Measurements from ENCODE around the gene HOXD9. TPM values are rescaled to one million over a fixed set of nuclear protein-coding genes. Genes with fewer than 3 reads are reported as not detected.

The HOXD9 gene
- polyA plus RNA-seq, 1 of the 3 experiments (the other 2 are of a cell fraction): 4.8 TPM

- Histone ChIP-seq H4K20me1 (ENCODE audit: insufficient read depth) (no peaks in the 10 kb centered on the region), H3K4me1 (ENCODE audit: control insufficient read depth in 1 of 2, insufficient read depth in 2 of 2, low read depth in 1 of 2, low read length in 1 of 2) (peaks cover 0 to 8% of the 10 kb centered on the region in 2 experiments; a peak in 2 of 4 replicates), H3F3A (replicated peaks; ENCODE audit: insufficient read depth) (no peaks in the 10 kb centered on the region), H3K9me2 (no peaks in the 10 kb centered on the region), H3K4me3 (ENCODE audit: low read depth in 2 of 2, low read length in 1 of 2) (no peak overlapping the region), H3K36me3 (replicated peaks in 1 of 2; ENCODE audit: control insufficient read depth in 1 of 2, insufficient read depth in 2 of 2, low read length in 1 of 2) (peaks cover 0 to 9% of the 10 kb centered on the region in 2 experiments), H3K27ac (ENCODE audit: low read depth in 2 of 2, low read length in 1 of 2) (no peak overlapping the region; a peak in 1 of 4 replicates), H3K79me2 (ENCODE audit: insufficient read depth) (no peaks in the 10 kb centered on the region), H3K9me3 (no peaks in the 10 kb centered on the region), H3K9ac (no peak overlapping the region), H3K4me2 (no peak overlapping the region), H2AFZ (ENCODE audit: low read depth) (no peak overlapping the region), H3K27me3 (ENCODE audit: insufficient read depth) (no peaks in the 10 kb centered on the region)
- TF ChIP-seq TCF12 (IDR thresholded peaks at IDR 0.05) (no peak), FOSL2 (IDR thresholded peaks at IDR 0.05; ENCODE audit: borderline replicate concordance, low read depth) (no peak), TAF1 (IDR thresholded peaks at IDR 0.05; ENCODE audit: borderline replicate concordance, low read depth, low read length) (no peak), CHD2 (IDR thresholded peaks at IDR 0.05; ENCODE audit: low read length, partially characterized antibody) (no peak), MXI1 (IDR thresholded peaks at IDR 0.05; ENCODE audit: low read depth, low read length) (no peak), CTCF (IDR thresholded peaks at IDR 0.05) (no peak), RFX5 (IDR thresholded peaks at IDR 0.05; ENCODE audit: low read length) (no peak), EP300 (IDR thresholded peaks at IDR 0.05; ENCODE audit: borderline replicate concordance in 1 of 2, low read depth in 1 of 2, low read length in 1 of 2) (no peak), FOXM1 (IDR thresholded peaks at IDR 0.05; ENCODE audit: low read depth) (no peak), RCOR1 (IDR thresholded peaks at IDR 0.05; ENCODE audit: low read length) (no peak), POLR2AphosphoS5 (IDR thresholded peaks at IDR 0.05; ENCODE audit: low read depth, low read length) (no peak)
- TF ChIP-seq, protein P1, sequence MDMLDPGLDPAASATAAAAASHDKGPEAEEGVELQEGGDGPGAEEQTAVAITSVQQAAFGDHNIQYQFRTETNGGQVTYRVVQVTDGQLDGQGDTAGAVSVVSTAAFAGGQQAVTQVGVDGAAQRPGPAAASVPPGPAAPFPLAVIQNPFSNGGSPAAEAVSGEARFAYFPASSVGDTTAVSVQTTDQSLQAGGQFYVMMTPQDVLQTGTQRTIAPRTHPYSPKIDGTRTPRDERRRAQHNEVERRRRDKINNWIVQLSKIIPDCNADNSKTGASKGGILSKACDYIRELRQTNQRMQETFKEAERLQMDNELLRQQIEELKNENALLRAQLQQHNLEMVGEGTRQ (IDR thresholded peaks at IDR 0.05; ENCODE audit: borderline replicate concordance, low read depth, low read length): no peak
- POLR2A ChIA-PET: interaction anchor here (0.6 to 0.7 kb wide), 2 partner anchors 9 to 20 kb away, joined by 3 to 4 read pairs; no protein-coding TSS in a partner anchor
- no peak for DNase-seq
- WGBS (ENCODE audit: low lambda C conversion rate): 98% methylated on average over 8 of the region's 44 CpGs
- CTCF ChIA-PET: interaction anchor here (0.9 to 2.0 kb wide), 3 partner anchors 10 to 33 kb away, joined by 4 to 8 read pairs (median 4); no protein-coding TSS in a partner anchor
These were observed 37.2 kb downstream of the HOXD9 start for GRCh38 chr2:176159663-176160250.

DNA sequence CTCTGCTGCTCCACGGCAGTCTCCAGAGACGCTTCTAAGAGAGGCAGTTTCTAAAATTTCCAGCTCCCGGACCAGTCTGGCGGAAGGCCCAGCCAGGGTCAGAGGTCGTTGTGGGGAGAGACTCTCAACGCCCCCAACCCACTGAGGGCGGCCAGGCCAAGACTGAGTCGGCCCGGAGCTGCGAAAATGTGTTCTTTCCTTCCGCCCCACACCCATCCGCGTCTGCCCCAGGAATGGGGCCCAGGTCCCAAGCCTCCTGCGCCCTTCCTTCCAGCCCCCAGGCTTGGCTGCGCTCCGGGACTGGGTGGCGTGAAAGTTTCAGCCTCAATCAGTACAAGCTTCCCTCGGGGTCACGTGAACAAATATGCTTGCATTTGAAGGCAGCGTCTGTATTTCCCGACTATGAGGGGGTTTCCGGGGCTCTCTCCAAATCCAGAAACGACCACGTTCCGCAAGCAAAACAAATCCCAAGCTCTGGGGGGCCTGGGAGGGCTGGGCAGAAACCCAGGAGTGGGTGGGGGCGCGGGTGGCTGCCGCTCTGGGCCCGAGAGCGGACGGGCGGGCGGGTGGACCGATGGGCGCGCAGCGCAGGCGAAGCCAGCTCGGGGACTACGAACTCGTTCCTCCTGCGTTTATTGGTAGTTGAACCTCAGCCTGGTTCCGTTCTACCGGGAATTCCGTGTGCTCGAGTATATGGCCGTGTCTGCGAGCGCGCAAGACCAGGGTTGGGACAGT lies 37.9 kb downstream of the HOXD9 start:
- no peak overlapping the region for H2AFZ ChIP-seq (ENCODE audit: low read depth)
- WGBS (ENCODE audit: low lambda C conversion rate): 94% methylated on average over 44 of the region's 50 CpGs
- no peaks in the 10 kb centered on the region for H3F3A ChIP-seq (replicated peaks; ENCODE audit: insufficient read depth)
- H3K4me1 ChIP-seq (ENCODE audit: control insufficient read depth in 1 of 2, insufficient read depth in 2 of 2, low read depth in 1 of 2, low read length in 1 of 2): peaks cover 0 to 8% of the 10 kb centered on the region in 2 experiments; a peak in 2 of 4 replicates
- no peaks in the 10 kb centered on the region for H3K79me2 ChIP-seq (ENCODE audit: insufficient read depth)
- H3K9me2 ChIP-seq: no peaks in the 10 kb centered on the region
- ChIA-PET POLR2A (interaction anchor here (0.7 kb wide), 1 partner anchor 9 kb away, joined by 4 read pairs; no protein-coding TSS in a partner anchor), CTCF (interaction anchor here (0.5 to 2.0 kb wide), 5 partner anchors 9 to 586 kb away, joined by 3 to 8 read pairs (median 4); no protein-coding TSS in a partner anchor)
- peaks cover 0 to 3% of the 10 kb centered on the region in 2 experiments for H3K36me3 ChIP-seq (replicated peaks in 1 of 2; ENCODE audit: control insufficient read depth in 1 of 2, insufficient read depth in 2 of 2, low read length in 1 of 2)
- H3K27ac ChIP-seq (ENCODE audit: low read depth in 2 of 2, low read length in 1 of 2): no peak overlapping the region
- H4K20me1 ChIP-seq (ENCODE audit: insufficient read depth): no peaks in the 10 kb centered on the region
- no peak overlapping the region for H3K4me3 ChIP-seq (ENCODE audit: low read depth in 2 of 2, low read length in 1 of 2)
- no peak for DNase-seq
- H3K4me2 ChIP-seq: no peak overlapping the region
- H3K27me3 ChIP-seq (ENCODE audit: insufficient read depth): no peaks in the 10 kb centered on the region
- TF ChIP-seq YY1 (IDR thresholded peaks at IDR 0.05; ENCODE audit: low read depth) (no peak), EZH2phosphoT487 (IDR thresholded peaks at IDR 0.05; ENCODE audit: borderline replicate concordance, low read depth) (no peak), RFX5 (IDR thresholded peaks at IDR 0.05; ENCODE audit: low read length) (no peak), SMC3 (IDR thresholded peaks at IDR 0.05; ENCODE audit: low read depth, low read length) (no peak), RCOR1 (IDR thresholded peaks at IDR 0.05; ENCODE audit: low read length) (no peak)
- TF ChIP-seq, protein P1 (IDR thresholded peaks at IDR 0.05; ENCODE audit: borderline replicate concordance, low read depth, low read length): no peak
- no peaks in the 10 kb centered on the region for H3K9me3 ChIP-seq
- no peak overlapping the region for H3K9ac ChIP-seq
